Activated T-cell treated with anti-CD3 and anti-CD28 coated beads, Interleukin-2, amount 50 U/mL, for 4 hours (primary cell): ENCODE data around the gene LINGO4. TPM values are rescaled to one million over a fixed set of nuclear protein-coding genes. Genes with fewer than 3 reads are reported as not detected.
"Not testable (repeated sequence)": the region's sequence is repeated elsewhere in the genome, so short reads cannot be mapped to it uniquely, and the experiment has no call there.

Source experiments
- ATAC-seq, 2 donors: fragments of 200-7000 bp; cut with Tn5 transposase; one replicate each; pipeline ENCODE4 v1.10.0; 2021
- DNase-seq: peaks from one replicate; pipeline ENCODE4 v3.0.0-alpha.2; 2020
- H3K27me3 Mint-ChIP-seq: one replicate; pipeline ENCODE4 v1.8.0; 2021; ENCODE audit warnings: low read depth, mixed read lengths
- H3K36me3 Mint-ChIP-seq: one replicate; pipeline ENCODE4 v1.8.0; 2022; ENCODE audit warnings: mixed read lengths; ENCODE audit not compliant: insufficient read depth
- H3K4me1 Mint-ChIP-seq: one replicate; pipeline ENCODE4 v1.8.0; 2021; ENCODE audit warnings: low read depth, mixed read lengths
- H3K4me3 Mint-ChIP-seq: one replicate; pipeline ENCODE4 v1.8.0; 2021; ENCODE audit warnings: mild to moderate bottlenecking, moderate library complexity, mixed read lengths
- H3K9me3 Mint-ChIP-seq: one replicate; pipeline ENCODE4 v1.8.0; 2021; ENCODE audit warnings: mixed read lengths
- total RNA-seq, 3 donors: library from RNA; stranded (reverse); gene quantifications; one replicate each; pipeline ENCODE4 v1.2.1, GENCODE V29; 2021

The LINGO4 gene
- total RNA-seq, 3 donors from 2014 or later: 0.08 to 0.16 (median 0.16) TPM

- DNase-seq (no peak), ATAC-seq (no peak)
- peaks cover 9% of the 10 kb centered on the region for H3K4me1 Mint-ChIP-seq
- peaks cover 3% of the 10 kb centered on the region for H3K27me3 Mint-ChIP-seq
- H3K4me3 Mint-ChIP-seq: no peak overlapping the region
- H3K9me3 Mint-ChIP-seq: no peaks in the 10 kb centered on the region
- peaks cover under 1% of the 10 kb centered on the region for H3K36me3 Mint-ChIP-seq
Measured at GRCh38 chr1:151799179-151800022, 5.8 kb downstream of the LINGO4 start.

- no peak for ATAC-seq
- Mint-ChIP-seq H3K4me3 (no peak overlapping the region), H3K9me3 (no peaks in the 10 kb centered on the region), H3K36me3 (peaks cover 3% of the 10 kb centered on the region), H3K27me3 (peaks cover 3% of the 10 kb centered on the region), H3K4me1 (peaks cover 9% of the 10 kb centered on the region)
- DNase-seq: no peak
Measured at GRCh38 chr1:151798571-151798970, 6.6 kb downstream of the LINGO4 start.

GRCh38 chr1:151790940-151791651 lies 14.1 kb downstream of the LINGO4 start:
- peaks cover 30% of the 10 kb centered on the region for H3K4me1 Mint-ChIP-seq
- peak in 1 of 2 donors; percentile 1 for ATAC-seq
- peaks cover 3% of the 10 kb centered on the region for H3K36me3 Mint-ChIP-seq
- no peaks in the 10 kb centered on the region for H3K27me3 Mint-ChIP-seq
- DNase-seq: no peak
- H3K4me3 Mint-ChIP-seq: peak overlapping the region; percentile 92
- H3K9me3 Mint-ChIP-seq: no peaks in the 10 kb centered on the region

- H3K4me3 Mint-ChIP-seq: peak within 1 kb of the TSS; percentile 92
- no peaks in the 10 kb centered on the region for H3K9me3 Mint-ChIP-seq
- peaks cover 30% of the 10 kb centered on the region for H3K4me1 Mint-ChIP-seq
- peak; percentile 98 for DNase-seq
- peak; percentile 98 to 99 for ATAC-seq
- peaks cover 3% of the 10 kb centered on the region for H3K36me3 Mint-ChIP-seq
- no peaks in the 10 kb centered on the region for H3K27me3 Mint-ChIP-seq
Measured at GRCh38 chr1:151790071-151790939, 14.9 kb downstream of the LINGO4 start, which contains the start of gene TDRKH. Gene TDRKH (minus strand): TSS chr1:151790500. CDS start chr1:151783022, 7,478 bp downstream.

- Mint-ChIP-seq H3K4me3 (no peak overlapping the region), H3K4me1 (peaks cover 30% of the 10 kb centered on the region), H3K27me3 (no peaks in the 10 kb centered on the region), H3K36me3 (no peaks in the 10 kb centered on the region), H3K9me3 (no peaks in the 10 kb centered on the region)
- DNase-seq: no peak
- no peak for ATAC-seq
Measured at GRCh38 chr1:151787689-151788088, 17.5 kb downstream of the LINGO4 start.

GRCh38 chr1:151783796-151784195 lies 21.4 kb downstream of the LINGO4 start:
- H3K27me3 Mint-ChIP-seq: no peaks in the 10 kb centered on the region
- DNase-seq (no peak), ATAC-seq (no peak)
- peaks cover 5% of the 10 kb centered on the region for H3K4me1 Mint-ChIP-seq
- no peaks in the 10 kb centered on the region for H3K9me3 Mint-ChIP-seq
- no peak overlapping the region for H3K4me3 Mint-ChIP-seq
- peaks cover 18% of the 10 kb centered on the region for H3K36me3 Mint-ChIP-seq

- no peak for DNase-seq
- H3K36me3 Mint-ChIP-seq: peaks cover 24% of the 10 kb centered on the region
- no peak for ATAC-seq
- H3K4me3 Mint-ChIP-seq: no peak overlapping the region
- no peaks in the 10 kb centered on the region for H3K9me3 Mint-ChIP-seq
- no peaks in the 10 kb centered on the region for H3K27me3 Mint-ChIP-seq
- H3K4me1 Mint-ChIP-seq: no peaks in the 10 kb centered on the region
Measured at GRCh38 chr1:151782741-151783140, 22.5 kb downstream of the LINGO4 start.

- not testable (repeated sequence) for H3K27me3 Mint-ChIP-seq, H3K9me3 Mint-ChIP-seq, H3K4me3 Mint-ChIP-seq, DNase-seq, ATAC-seq, H3K4me1 Mint-ChIP-seq
- peaks cover 24% of the 10 kb centered on the region for H3K36me3 Mint-ChIP-seq
Measured at GRCh38 chr1:151782026-151782425, 23.2 kb downstream of the LINGO4 start.

GRCh38 chr1:151780736-151781135 lies 24.5 kb downstream of the LINGO4 start:
- H3K9me3 Mint-ChIP-seq, H3K4me1 Mint-ChIP-seq, H3K4me3 Mint-ChIP-seq, DNase-seq, H3K27me3 Mint-ChIP-seq, ATAC-seq: not testable (repeated sequence)
- peaks cover 28% of the 10 kb centered on the region for H3K36me3 Mint-ChIP-seq

GRCh38 chr1:151779852-151780251 lies 25.4 kb downstream of the LINGO4 start:
- peaks cover 35% of the 10 kb centered on the region for H3K36me3 Mint-ChIP-seq
- ATAC-seq: no peak
- no peak overlapping the region for H3K4me3 Mint-ChIP-seq

GRCh38 chr1:151777317-151777716 lies 27.9 kb downstream of the LINGO4 start:
- Mint-ChIP-seq H3K36me3 (peaks cover 41% of the 10 kb centered on the region), H3K27me3 (no peaks in the 10 kb centered on the region), H3K4me3 (no peak overlapping the region), H3K4me1 (no peaks in the 10 kb centered on the region), H3K9me3 (no peaks in the 10 kb centered on the region)
- DNase-seq: no peak
- ATAC-seq: no peak

More at GRCh38 chr1:151779852-151780251, 25.4 kb downstream of the LINGO4 start:
- H3K9me3 Mint-ChIP-seq: no peaks in the 10 kb centered on the region
- H3K27me3 Mint-ChIP-seq: no peaks in the 10 kb centered on the region
- DNase-seq: no peak
- no peaks in the 10 kb centered on the region for H3K4me1 Mint-ChIP-seq

- no peak for DNase-seq
- H3K4me1 Mint-ChIP-seq: no peaks in the 10 kb centered on the region
- peaks cover 41% of the 10 kb centered on the region for H3K36me3 Mint-ChIP-seq
- no peaks in the 10 kb centered on the region for H3K27me3 Mint-ChIP-seq
- H3K9me3 Mint-ChIP-seq: no peaks in the 10 kb centered on the region
- no peak overlapping the region for H3K4me3 Mint-ChIP-seq
- no peak for ATAC-seq
Measured at GRCh38 chr1:151776665-151777062, 28.6 kb downstream of the LINGO4 start.

- Mint-ChIP-seq H3K27me3 (no peaks in the 10 kb centered on the region), H3K9me3 (no peaks in the 10 kb centered on the region), H3K4me1 (no peaks in the 10 kb centered on the region), H3K36me3 (peaks cover 37% of the 10 kb centered on the region), H3K4me3 (no peak overlapping the region)
- ATAC-seq: no peak
- DNase-seq: no peak
Measured at GRCh38 chr1:151775894-151776664, 29.1 kb downstream of the LINGO4 start.
